ENCODE measurements around the gene FIGLA.

FIGLA gene

DNA sequence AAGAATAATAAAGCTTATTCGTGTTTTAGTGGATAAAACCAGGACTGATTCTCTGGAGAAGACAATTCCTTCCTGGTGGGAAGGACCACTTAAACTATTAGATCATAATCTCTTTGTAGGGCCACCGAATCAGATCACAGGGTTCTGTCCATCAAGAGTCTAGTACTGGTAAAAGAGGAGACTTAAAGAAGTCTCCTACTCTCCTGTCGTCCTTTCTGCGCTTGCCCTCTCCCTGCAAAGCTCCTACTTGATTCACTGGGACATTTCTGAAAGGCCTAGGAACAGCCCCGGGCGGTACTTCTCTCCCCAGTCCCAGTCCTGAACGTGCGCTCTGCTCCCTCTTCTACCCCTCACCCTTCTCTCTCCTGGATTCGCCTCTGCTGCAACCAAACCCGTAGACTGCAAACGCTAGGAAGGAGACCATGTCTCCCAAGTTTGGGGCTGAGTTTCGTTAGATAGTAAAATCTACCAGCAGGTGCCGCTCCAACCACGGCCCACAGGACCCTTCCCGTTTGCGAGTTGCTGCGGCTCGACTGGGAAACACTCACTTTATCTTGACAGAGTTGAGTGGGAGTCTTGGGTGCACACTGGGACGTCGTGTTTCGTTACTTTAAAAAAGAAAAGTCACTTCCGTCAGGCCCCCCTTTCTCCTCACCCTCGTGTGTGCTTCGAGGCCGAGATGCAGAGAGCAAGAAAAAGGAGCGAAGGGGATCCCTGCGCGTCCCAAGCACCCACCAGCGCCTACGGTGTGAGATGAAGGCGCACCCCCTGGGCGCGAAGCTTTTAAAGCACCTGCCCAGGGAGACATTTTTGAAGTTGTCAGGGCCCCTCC lies 923 bp downstream of the FIGLA start:
- POLR2A ChIA-PET = no interaction called here
- DNase-seq (ENCODE audit: extremely low spot score) = peak; percentile 69
- TF ChIP-seq, protein P1, sequence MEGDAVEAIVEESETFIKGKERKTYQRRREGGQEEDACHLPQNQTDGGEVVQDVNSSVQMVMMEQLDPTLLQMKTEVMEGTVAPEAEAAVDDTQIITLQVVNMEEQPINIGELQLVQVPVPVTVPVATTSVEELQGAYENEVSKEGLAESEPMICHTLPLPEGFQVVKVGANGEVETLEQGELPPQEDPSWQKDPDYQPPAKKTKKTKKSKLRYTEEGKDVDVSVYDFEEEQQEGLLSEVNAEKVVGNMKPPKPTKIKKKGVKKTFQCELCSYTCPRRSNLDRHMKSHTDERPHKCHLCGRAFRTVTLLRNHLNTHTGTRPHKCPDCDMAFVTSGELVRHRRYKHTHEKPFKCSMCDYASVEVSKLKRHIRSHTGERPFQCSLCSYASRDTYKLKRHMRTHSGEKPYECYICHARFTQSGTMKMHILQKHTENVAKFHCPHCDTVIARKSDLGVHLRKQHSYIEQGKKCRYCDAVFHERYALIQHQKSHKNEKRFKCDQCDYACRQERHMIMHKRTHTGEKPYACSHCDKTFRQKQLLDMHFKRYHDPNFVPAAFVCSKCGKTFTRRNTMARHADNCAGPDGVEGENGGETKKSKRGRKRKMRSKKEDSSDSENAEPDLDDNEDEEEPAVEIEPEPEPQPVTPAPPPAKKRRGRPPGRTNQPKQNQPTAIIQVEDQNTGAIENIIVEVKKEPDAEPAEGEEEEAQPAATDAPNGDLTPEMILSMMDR (IDR thresholded peaks at IDR 0.05; ENCODE audit: control extremely low read depth, extremely low read depth, low read depth, missing control alignments) = peak; percentile 78
- CTCF ChIA-PET = interaction anchor here (0.8 to 2.7 kb wide), 11 partner anchors 9 to 158 kb away, joined by 3 to 14 read pairs (median 4); partner anchors contain the start of gene ADD2

- TF ChIP-seq, protein P1 (IDR thresholded peaks at IDR 0.05; ENCODE audit: control extremely low read depth, extremely low read depth, low read depth, missing control alignments) = peak; percentile 69
- CTCF ChIA-PET = interaction anchor here (0.6 to 2.6 kb wide), 8 partner anchors 8 to 482 kb away, joined by 3 to 17 read pairs (median 3); no protein-coding TSS in a partner anchor
Measured at GRCh38 chr2:70785137-70785911, 5.1 kb downstream of the FIGLA start.

GRCh38 chr2:70784320-70784719 lies 6.1 kb downstream of the FIGLA start:
- CTCF ChIA-PET = interaction anchor here (0.9 to 2.6 kb wide), 4 partner anchors 9 to 467 kb away, joined by 3 to 17 read pairs (median 4); no protein-coding TSS in a partner anchor
- no peak for DNase-seq (ENCODE audit: extremely low spot score)
- TF ChIP-seq, protein P1 (IDR thresholded peaks at IDR 0.05; ENCODE audit: control extremely low read depth, extremely low read depth, low read depth, missing control alignments) = no peak
- POLR2A ChIA-PET = no interaction called here

More at GRCh38 chr2:70785137-70785911, 5.1 kb downstream of the FIGLA start:
- POLR2A ChIA-PET = no interaction called here
- DNase-seq (ENCODE audit: extremely low spot score) = peak; percentile 41

- no peak for DNase-seq (ENCODE audit: extremely low spot score)
- CTCF ChIA-PET = interaction anchor here (1.0 to 1.5 kb wide), 4 partner anchors 9 to 476 kb away, joined by 3 to 7 read pairs (median 4); no protein-coding TSS in a partner anchor
- TF ChIP-seq, protein P1 (IDR thresholded peaks at IDR 0.05; ENCODE audit: control extremely low read depth, extremely low read depth, low read depth, missing control alignments) = no peak
- POLR2A ChIA-PET = no interaction called here
Measured at GRCh38 chr2:70779911-70780545, 10.4 kb downstream of the FIGLA start.

GRCh38 chr2:70779491-70779890 lies 11.0 kb downstream of the FIGLA start:
- CTCF ChIA-PET = interaction anchor here (1.0 to 1.5 kb wide), 3 partner anchors 9 to 475 kb away, joined by 3 to 7 read pairs (median 4); no protein-coding TSS in a partner anchor
- POLR2A ChIA-PET = no interaction called here
- TF ChIP-seq, protein P1 (IDR thresholded peaks at IDR 0.05; ENCODE audit: control extremely low read depth, extremely low read depth, low read depth, missing control alignments) = no peak
- no peak for DNase-seq (ENCODE audit: extremely low spot score)

DNA sequence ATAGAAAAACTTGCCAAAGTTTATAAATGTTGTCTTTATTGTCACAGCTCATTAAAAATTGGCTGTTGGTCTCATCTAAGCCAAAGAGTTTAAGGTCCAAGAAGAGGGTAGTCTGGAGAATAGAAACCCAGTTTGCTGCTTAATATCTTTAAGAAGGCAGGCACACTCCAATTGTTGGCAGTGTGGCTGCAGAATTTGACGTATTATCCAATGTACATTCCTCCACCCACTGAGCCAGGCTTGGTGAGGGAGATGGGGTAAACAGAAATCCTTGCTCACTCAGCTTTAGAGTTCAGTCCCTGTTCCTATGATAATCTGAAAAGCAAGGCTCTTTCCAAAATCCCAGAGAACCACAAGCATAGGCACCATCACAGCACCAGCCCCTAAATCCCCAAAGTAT lies 11.8 kb downstream of the FIGLA start:
- TF ChIP-seq, protein P1 (IDR thresholded peaks at IDR 0.05; ENCODE audit: control extremely low read depth, extremely low read depth, low read depth, missing control alignments) = no peak
- ChIA-PET POLR2A (no interaction called here), CTCF (interaction anchor here (0.7 to 1.5 kb wide), 5 partner anchors 83 to 474 kb away, joined by 3 to 5 read pairs (median 3); no protein-coding TSS in a partner anchor)

More for the DNA sequence above, 11.8 kb downstream of the FIGLA start:
- no peak for DNase-seq (ENCODE audit: extremely low spot score)

All from GM10248 (cell line).